ENCODE data around the gene LANCL1.

The LANCL1 gene

GRCh38 chr2:210459880-210460279 lies 16.7 kb downstream of the LANCL1 start:
- H2AFZ ChIP-seq (ENCODE audit: low read depth), result no peak overlapping the region
- no peaks in the 10 kb centered on the region for H4K20me1 ChIP-seq (ENCODE audit: insufficient read depth)
- H3K4me3 ChIP-seq (IDR thresholded peaks at IDR 0.05; ENCODE audit: insufficient read depth, low read depth, low read length), result no peak overlapping the region
- H3K9ac ChIP-seq, result no peak overlapping the region
- no peaks in the 10 kb centered on the region for H3K36me3 ChIP-seq (ENCODE audit: insufficient read depth)
- no peak overlapping the region; the same call in 1 of the 2 replicates for H3K27ac ChIP-seq
- no peak for TF ChIP-seq CTCF (conservative IDR thresholded peaks at IDR 0.05; ENCODE audit: low read depth, low read length)
- H3K79me2 ChIP-seq (ENCODE audit: insufficient read depth, low read depth), result no peaks in the 10 kb centered on the region
- H3K4me2 ChIP-seq, result 0 out of 2 replicates have a peak overlapping the region, but pooled peaks have one; percentile 36
- no peaks in the 10 kb centered on the region for H3K27me3 ChIP-seq (ENCODE audit: insufficient read depth, low read depth)
- H3K4me1 ChIP-seq (ENCODE audit: low read depth, poor library complexity, severe bottlenecking), result peaks cover 33% of the 10 kb centered on the region

- H3K36me3 ChIP-seq (ENCODE audit: insufficient read depth), result no peaks in the 10 kb centered on the region
- H3K4me2 ChIP-seq, result no peak overlapping the region
- TF ChIP-seq CTCF (conservative IDR thresholded peaks at IDR 0.05; ENCODE audit: low read depth, low read length), result no peak
- no peak overlapping the region for H3K4me3 ChIP-seq (IDR thresholded peaks at IDR 0.05; ENCODE audit: insufficient read depth, low read depth, low read length)
- no peaks in the 10 kb centered on the region for H4K20me1 ChIP-seq (ENCODE audit: insufficient read depth)
- H3K4me1 ChIP-seq (ENCODE audit: low read depth, poor library complexity, severe bottlenecking), result peaks cover 33% of the 10 kb centered on the region
- H3K27ac ChIP-seq, result no peak overlapping the region
- no peaks in the 10 kb centered on the region for H3K79me2 ChIP-seq (ENCODE audit: insufficient read depth, low read depth)
- H2AFZ ChIP-seq (ENCODE audit: low read depth), result no peak overlapping the region
- H3K9ac ChIP-seq, result no peak overlapping the region
- H3K27me3 ChIP-seq (ENCODE audit: insufficient read depth, low read depth), result no peaks in the 10 kb centered on the region
These were observed 17.2 kb downstream of the LANCL1 start for GRCh38 chr2:210459407-210459806.

GRCh38 chr2:210458395-210458794 lies 18.2 kb downstream of the LANCL1 start:
- no peak overlapping the region for H3K4me2 ChIP-seq
- H3K4me3 ChIP-seq (IDR thresholded peaks at IDR 0.05; ENCODE audit: insufficient read depth, low read depth, low read length), result no peak overlapping the region
- peaks cover 33% of the 10 kb centered on the region for H3K4me1 ChIP-seq (ENCODE audit: low read depth, poor library complexity, severe bottlenecking)
- H3K9ac ChIP-seq, result no peak overlapping the region
- no peak overlapping the region for H2AFZ ChIP-seq (ENCODE audit: low read depth)
- no peak overlapping the region for H3K27ac ChIP-seq
- no peaks in the 10 kb centered on the region for H3K36me3 ChIP-seq (ENCODE audit: insufficient read depth)
- H4K20me1 ChIP-seq (ENCODE audit: insufficient read depth), result no peaks in the 10 kb centered on the region
- no peaks in the 10 kb centered on the region for H3K79me2 ChIP-seq (ENCODE audit: insufficient read depth, low read depth)
- no peak for TF ChIP-seq CTCF (conservative IDR thresholded peaks at IDR 0.05; ENCODE audit: low read depth, low read length)
- H3K27me3 ChIP-seq (ENCODE audit: insufficient read depth, low read depth), result no peaks in the 10 kb centered on the region

- no peaks in the 10 kb centered on the region for H3K27me3 ChIP-seq (ENCODE audit: insufficient read depth, low read depth)
- H3K9ac ChIP-seq, result no peak overlapping the region
- H4K20me1 ChIP-seq (ENCODE audit: insufficient read depth), result no peaks in the 10 kb centered on the region
- no peaks in the 10 kb centered on the region for H3K36me3 ChIP-seq (ENCODE audit: insufficient read depth)
- no peak overlapping the region for H2AFZ ChIP-seq (ENCODE audit: low read depth)
- H3K4me2 ChIP-seq, result no peak overlapping the region
- no peaks in the 10 kb centered on the region for H3K79me2 ChIP-seq (ENCODE audit: insufficient read depth, low read depth)
- peaks cover 20% of the 10 kb centered on the region for H3K4me1 ChIP-seq (ENCODE audit: low read depth, poor library complexity, severe bottlenecking)
- no peak overlapping the region for H3K4me3 ChIP-seq (IDR thresholded peaks at IDR 0.05; ENCODE audit: insufficient read depth, low read depth, low read length)
- no peak overlapping the region for H3K27ac ChIP-seq
- TF ChIP-seq CTCF (conservative IDR thresholded peaks at IDR 0.05; ENCODE audit: low read depth, low read length), result no peak
These were observed 20.0 kb downstream of the LANCL1 start for GRCh38 chr2:210456571-210456970.
